GM18505 (cell line): ENCODE data around the gene CEP76.
A peak's percentile ranks its signal among the peaks of the same experiment; 100 is the strongest.

ENCODE experiments used
- ATAC-seq: cut with Tn5 transposase; IDR thresholded peaks from one replicate; pipeline ENCODE4 v1.9.1; 2021; ENCODE audit not compliant: unreplicated experiment
- POLR2A ChIP-seq: IDR thresholded peaks from 4 replicates; pipeline ENCODE4 v1.6.1; 2011; ENCODE audit warnings: borderline replicate concordance; ENCODE audit not compliant: insufficient read depth, insufficient read length; ENCODE audit errors: extremely low read depth

Gene CEP76

DNA sequence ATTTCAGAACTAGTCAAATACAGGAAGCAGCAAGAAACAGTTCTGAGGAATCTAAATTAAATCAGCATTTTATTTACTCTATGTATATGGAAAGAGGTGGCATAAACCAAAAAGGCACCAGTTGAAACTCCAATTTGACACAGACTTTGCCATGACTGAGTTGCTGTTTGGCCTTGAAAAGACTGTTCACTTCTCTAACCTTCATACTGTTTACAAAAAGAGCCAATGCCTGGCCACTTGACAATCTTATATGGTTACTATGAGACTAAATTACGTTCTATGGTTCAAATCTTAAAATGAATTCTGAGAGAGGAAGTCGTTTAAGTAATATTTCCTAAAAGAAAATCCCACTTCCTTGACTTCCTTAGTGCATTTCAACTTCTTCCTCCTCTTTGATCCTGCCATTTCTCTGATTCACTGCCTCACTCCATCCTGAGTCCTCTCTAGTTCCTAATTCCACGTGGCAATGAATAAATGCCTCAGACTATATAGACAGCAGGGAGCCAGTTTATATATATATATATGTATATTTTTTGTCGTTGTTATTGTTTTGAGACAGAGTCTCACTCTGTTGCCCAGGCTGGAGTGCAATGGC lies 13.2 kb downstream of the CEP76 start:
- TF ChIP-seq POLR2A, result no peak
- no peak for ATAC-seq

- TF ChIP-seq POLR2A, result no peak
- ATAC-seq, result no peak
Measured at GRCh38 chr18:12686100-12686499, 16.4 kb downstream of the CEP76 start.

DNA sequence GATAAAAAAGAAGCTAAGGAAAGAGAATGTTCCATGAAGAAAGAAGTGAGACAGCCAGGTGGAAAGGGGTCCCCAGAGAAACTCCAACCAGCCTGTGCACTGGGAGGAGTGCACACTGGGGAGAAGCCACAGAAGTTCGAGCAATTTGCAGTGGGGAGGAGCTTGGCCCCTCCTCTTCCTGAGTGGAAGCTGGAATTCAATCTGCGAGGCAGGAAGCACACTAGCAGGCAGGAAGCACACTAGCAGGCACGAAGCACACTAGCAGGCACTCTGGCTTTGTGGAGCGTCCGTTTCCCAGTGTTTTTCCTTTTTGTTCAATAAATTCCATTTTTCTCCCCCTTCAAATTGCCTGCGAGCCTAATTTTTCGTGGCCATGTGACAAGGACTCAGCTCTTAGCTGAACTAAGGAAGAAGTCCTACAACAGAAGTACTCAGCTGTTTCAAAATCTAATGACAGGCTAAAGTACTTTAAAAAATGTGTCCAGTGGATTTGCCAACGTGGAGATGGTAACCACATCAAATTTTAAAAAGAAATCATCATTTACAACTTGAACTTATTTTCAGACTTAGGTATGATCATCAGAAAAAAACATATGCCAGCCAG lies 23.2 kb downstream of the CEP76 start:
- no peak for TF ChIP-seq POLR2A
- ATAC-seq, result no peak

- no peak for TF ChIP-seq POLR2A
- ATAC-seq, result no peak
Measured at GRCh38 chr18:12668041-12668440, 34.5 kb downstream of the CEP76 start.

GRCh38 chr18:12659904-12660605 lies 42.5 kb downstream of the CEP76 start:
- ATAC-seq, result no peak
- TF ChIP-seq POLR2A, result no peak

DNA sequence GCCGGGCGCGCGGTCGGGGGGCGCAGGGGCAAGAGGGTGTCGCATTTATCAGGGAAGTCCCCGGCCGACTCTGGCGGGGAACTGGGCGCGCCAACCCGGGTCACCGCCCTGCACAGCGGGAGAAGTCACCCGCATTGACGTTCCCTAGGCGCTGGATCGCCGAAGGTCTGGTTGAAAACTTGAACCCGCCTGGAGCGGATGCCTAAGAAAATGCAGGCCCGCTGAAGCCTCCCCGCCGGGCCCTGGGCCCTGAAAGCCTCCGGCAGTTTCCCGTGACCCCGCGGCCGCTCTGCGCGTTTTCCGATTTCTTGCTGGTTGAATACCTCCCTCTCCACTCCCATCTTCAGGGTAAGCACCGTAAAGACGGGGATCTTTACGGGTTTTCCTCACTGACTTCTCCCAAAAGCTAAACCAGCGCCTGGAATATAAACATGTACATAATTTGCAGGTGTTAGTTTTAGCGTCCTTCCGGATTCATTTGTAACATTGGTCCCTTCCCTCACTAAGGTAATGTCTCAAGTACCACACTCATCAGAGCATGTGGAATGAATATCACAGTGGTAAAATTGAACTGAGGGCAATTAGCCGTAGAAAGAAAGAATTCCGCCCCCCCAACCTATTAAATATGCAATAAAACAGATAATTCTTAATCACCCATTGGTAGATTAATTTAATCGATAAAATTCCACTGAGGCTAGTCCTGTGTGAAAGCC lies 43.9 kb downstream of the CEP76 start:
- no peak for TF ChIP-seq POLR2A

DNA sequence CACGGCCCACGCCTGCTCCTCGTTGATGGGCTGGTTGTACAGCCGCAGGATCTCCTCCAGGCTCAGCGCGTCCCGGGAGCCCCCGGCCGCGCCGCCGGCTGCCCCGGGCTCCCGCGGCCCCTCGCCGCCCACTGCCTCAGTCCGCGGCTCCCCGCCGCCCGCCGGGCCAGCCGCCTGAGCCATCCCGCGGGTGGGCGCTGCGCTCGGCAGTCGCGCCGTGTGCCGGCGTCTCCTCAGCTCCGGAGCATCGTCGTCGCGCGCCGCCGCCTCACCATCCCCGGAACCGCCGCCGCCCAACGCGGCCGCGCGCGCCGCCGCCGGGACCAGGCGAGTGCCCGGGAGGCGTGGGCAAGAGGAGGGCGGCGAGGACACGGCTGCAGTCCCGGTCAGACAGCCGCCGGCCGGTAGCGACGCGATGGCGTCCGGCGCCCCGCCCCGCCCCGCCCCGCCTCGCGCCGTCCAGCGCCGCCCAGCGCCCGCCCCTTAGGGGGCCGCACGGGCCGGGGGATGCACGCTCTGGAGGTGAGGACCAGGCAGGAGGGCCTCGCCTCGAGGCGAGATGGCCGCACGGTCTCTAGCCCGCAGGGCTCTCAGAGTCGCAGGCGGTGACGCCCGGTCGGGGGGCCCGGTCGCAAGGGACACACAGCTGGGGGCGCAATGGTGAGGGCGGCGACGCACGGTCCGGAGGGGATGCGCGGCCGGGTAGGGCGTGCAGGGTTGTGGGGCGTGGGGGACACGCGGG lies 44.7 kb downstream of the CEP76 start, which contains the start of gene SPIRE1:
TSS of gene SPIRE1 (minus strand) at position 424 of the 742 bp plus-strand sequence. CDS start at position 183, 241 bp downstream.
- no peak for TF ChIP-seq POLR2A
- ATAC-seq, result peak; percentile 68

More for the DNA sequence above, 43.9 kb downstream of the CEP76 start:
- ATAC-seq, result no peak

GRCh38 chr18:12656938-12657683 lies 45.4 kb downstream of the CEP76 start:
- peak; percentile 39 for ATAC-seq

GRCh38 chr18:12656605-12656937 lies 46.0 kb downstream of the CEP76 start:
- TF ChIP-seq POLR2A, result no peak
- no peak for ATAC-seq

More at GRCh38 chr18:12656938-12657683, 45.4 kb downstream of the CEP76 start:
- no peak for TF ChIP-seq POLR2A

- no peak for ATAC-seq
- TF ChIP-seq POLR2A, result no peak
Measured at GRCh38 chr18:12654971-12655370, 47.6 kb downstream of the CEP76 start.

DNA sequence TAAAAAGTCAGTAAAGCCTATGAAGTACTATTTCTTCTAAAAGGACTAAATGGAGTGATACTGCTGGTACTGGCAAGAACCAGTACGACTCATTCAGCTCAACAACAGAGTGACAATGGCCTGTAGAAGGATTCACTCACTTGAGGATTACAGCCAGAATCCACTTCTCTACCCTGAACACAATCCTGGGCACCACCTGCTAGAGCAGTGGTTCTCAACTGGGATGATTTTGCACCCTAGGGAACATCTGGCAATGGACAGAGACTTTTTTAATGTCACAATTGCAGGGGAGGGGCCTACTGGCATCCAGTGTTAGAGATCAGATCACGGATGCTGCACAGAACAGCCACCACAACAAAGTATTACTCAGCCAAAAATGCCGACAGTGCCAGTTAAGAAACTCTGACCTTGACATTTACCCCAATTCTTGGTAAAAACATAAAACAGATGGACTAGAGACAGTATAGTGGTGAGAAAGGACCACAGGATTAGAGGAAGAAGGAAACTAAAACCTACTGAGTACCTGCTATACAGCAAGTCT lies 49.6 kb downstream of the CEP76 start:
- ATAC-seq, result no peak

DNA sequence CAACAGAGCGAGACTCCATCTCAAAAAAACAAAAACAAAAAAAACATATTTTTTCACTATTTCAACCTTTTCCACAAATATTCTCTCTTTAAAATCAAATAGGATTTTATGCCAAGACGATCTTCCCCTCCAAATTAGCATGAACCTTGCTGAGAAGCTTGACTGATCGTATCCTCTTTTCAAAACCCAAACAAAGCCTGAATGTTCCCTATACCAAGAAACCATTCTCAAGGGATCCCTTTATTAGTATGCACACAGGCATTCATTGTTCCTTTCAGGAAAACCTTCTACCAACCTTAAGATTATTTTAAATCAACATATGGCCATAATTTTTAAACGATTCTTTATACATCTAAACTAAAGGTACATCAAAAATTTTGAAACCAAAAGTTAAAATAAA lies 50.9 kb downstream of the CEP76 start:
- ATAC-seq, result no peak
- TF ChIP-seq POLR2A, result no peak

More for the DNA sequence above, 49.6 kb downstream of the CEP76 start:
- no peak for TF ChIP-seq POLR2A

GRCh38 chr18:12647773-12648172 lies 54.8 kb downstream of the CEP76 start:
- no peak for TF ChIP-seq POLR2A
- ATAC-seq, result no peak

GRCh38 chr18:12645751-12646203 lies 56.7 kb downstream of the CEP76 start:
- ATAC-seq, result no peak
- no peak for TF ChIP-seq POLR2A
